Skeletal muscle satellite cell (primary cell): Measurements from ENCODE around the gene ARHGEF12.

Source experiments
- H3K27me3 ChIP-seq: 2 replicates; pipeline ENCODE4 v1.7.0; 2013; ENCODE audit warnings: low read length; ENCODE audit not compliant: control insufficient read depth, insufficient read depth
- H3K36me3 ChIP-seq: 2 replicates; pipeline ENCODE4 v1.7.0; 2013; ENCODE audit warnings: mild to moderate bottlenecking, control low read depth, low read length; ENCODE audit not compliant: insufficient read depth
- H3K4me1 ChIP-seq: 2 replicates; pipeline ENCODE4 v1.7.0; 2013; ENCODE audit warnings: low read length; ENCODE audit not compliant: control insufficient read depth, insufficient read depth
- H3K4me2 ChIP-seq: 2 replicates; pipeline ENCODE4 v1.7.0; 2013; ENCODE audit warnings: mild to moderate bottlenecking, low read length
- H3K4me3 ChIP-seq: 2 replicates; pipeline ENCODE4 v1.7.0; 2013; ENCODE audit warnings: low read length
- H3K9ac ChIP-seq: 2 replicates; pipeline ENCODE4 v1.7.0; 2013; ENCODE audit warnings: mild to moderate bottlenecking, low read depth, low read length, moderate library complexity
- H3K9me3 ChIP-seq: replicated peaks from 2 replicates; pipeline ENCODE4 v1.7.0; 2013; ENCODE audit warnings: mild to moderate bottlenecking, control low read depth, low read length

ARHGEF12 gene

GRCh38 chr11:120524536-120525085, 188.4 kb downstream of the ARHGEF12 start:
- H3K36me3 ChIP-seq, result no peaks in the 10 kb centered on the region
- no peak overlapping the region for H3K4me2 ChIP-seq
- no peak overlapping the region for H3K9ac ChIP-seq
- no peak overlapping the region for H3K4me3 ChIP-seq
- no peaks in the 10 kb centered on the region for H3K4me1 ChIP-seq
- H3K9me3 ChIP-seq, result no peaks in the 10 kb centered on the region
- peaks cover 35% of the 10 kb centered on the region for H3K27me3 ChIP-seq

GRCh38 chr11:120525261-120526171, 189.3 kb downstream of the ARHGEF12 start:
- Histone ChIP-seq H3K36me3 (no peaks in the 10 kb centered on the region), H3K27me3 (peaks cover 42% of the 10 kb centered on the region), H3K9ac (no peak overlapping the region)

GRCh38 chr11:120526241-120526640, 190.0 kb downstream of the ARHGEF12 start:
- H3K4me2 ChIP-seq, result no peak overlapping the region
- no peaks in the 10 kb centered on the region for H3K36me3 ChIP-seq
- no peak overlapping the region for H3K9ac ChIP-seq
- H3K4me1 ChIP-seq, result no peaks in the 10 kb centered on the region
- no peak overlapping the region for H3K4me3 ChIP-seq
- H3K9me3 ChIP-seq, result no peaks in the 10 kb centered on the region
- peaks cover 48% of the 10 kb centered on the region for H3K27me3 ChIP-seq

More at GRCh38 chr11:120525261-120526171, 189.3 kb downstream of the ARHGEF12 start:
- Histone ChIP-seq H3K4me3 (no peak overlapping the region), H3K4me2 (no peak overlapping the region), H3K9me3 (no peaks in the 10 kb centered on the region), H3K4me1 (no peaks in the 10 kb centered on the region)

- Histone ChIP-seq H3K9me3 (no peaks in the 10 kb centered on the region), H3K4me2 (no peak overlapping the region), H3K4me1 (no peaks in the 10 kb centered on the region), H3K9ac (no peak overlapping the region), H3K4me3 (no peak overlapping the region), H3K27me3 (peaks cover 50% of the 10 kb centered on the region), H3K36me3 (no peaks in the 10 kb centered on the region)
Observed at GRCh38 chr11:120527111-120527761, 191.0 kb downstream of the ARHGEF12 start.

- Histone ChIP-seq H3K4me1 (peaks cover 5% of the 10 kb centered on the region), H3K9me3 (no peaks in the 10 kb centered on the region), H3K4me2 (no peak overlapping the region), H3K36me3 (no peaks in the 10 kb centered on the region), H3K27me3 (peaks cover 44% of the 10 kb centered on the region), H3K9ac (no peak overlapping the region), H3K4me3 (no peak overlapping the region)
Observed at GRCh38 chr11:120528749-120529148, 192.5 kb downstream of the ARHGEF12 start.

GRCh38 chr11:120529214-120529613, 193.0 kb downstream of the ARHGEF12 start:
- Histone ChIP-seq H3K27me3 (peaks cover 44% of the 10 kb centered on the region), H3K4me3 (no peak overlapping the region), H3K36me3 (no peaks in the 10 kb centered on the region), H3K4me2 (no peak overlapping the region), H3K9ac (no peak overlapping the region), H3K9me3 (no peaks in the 10 kb centered on the region), H3K4me1 (peaks cover 5% of the 10 kb centered on the region)

- H3K4me2 ChIP-seq, result no peak overlapping the region
- peaks cover 5% of the 10 kb centered on the region for H3K4me1 ChIP-seq
- H3K27me3 ChIP-seq, result peaks cover 44% of the 10 kb centered on the region
- no peak overlapping the region for H3K4me3 ChIP-seq
- no peaks in the 10 kb centered on the region for H3K9me3 ChIP-seq
- H3K9ac ChIP-seq, result no peak overlapping the region
- no peaks in the 10 kb centered on the region for H3K36me3 ChIP-seq
Observed at GRCh38 chr11:120529911-120530310, 193.7 kb downstream of the ARHGEF12 start.

- H3K4me2 ChIP-seq, result peak overlapping the region; percentile 21
- no peak overlapping the region for H3K9ac ChIP-seq
- no peaks in the 10 kb centered on the region for H3K36me3 ChIP-seq
- H3K27me3 ChIP-seq, result peaks cover 45% of the 10 kb centered on the region
- no peak overlapping the region for H3K4me3 ChIP-seq
- no peaks in the 10 kb centered on the region for H3K9me3 ChIP-seq
- peaks cover 5% of the 10 kb centered on the region for H3K4me1 ChIP-seq
Observed at GRCh38 chr11:120532082-120532831, 196.0 kb downstream of the ARHGEF12 start.

GRCh38 chr11:120532832-120533196, 196.6 kb downstream of the ARHGEF12 start:
- Histone ChIP-seq H3K9me3 (no peaks in the 10 kb centered on the region), H3K9ac (no peak overlapping the region), H3K4me2 (peak overlapping the region; percentile 9), H3K27me3 (peaks cover 41% of the 10 kb centered on the region), H3K4me1 (peaks cover 5% of the 10 kb centered on the region), H3K36me3 (no peaks in the 10 kb centered on the region), H3K4me3 (no peak overlapping the region)

GRCh38 chr11:120536091-120536796, 200.0 kb downstream of the ARHGEF12 start:
- H3K27me3 ChIP-seq, result peaks cover 23% of the 10 kb centered on the region
- H3K4me1 ChIP-seq, result peaks cover 5% of the 10 kb centered on the region
- H3K9me3 ChIP-seq, result no peaks in the 10 kb centered on the region
- no peaks in the 10 kb centered on the region for H3K36me3 ChIP-seq
- H3K4me3 ChIP-seq, result no peak overlapping the region
- H3K4me2 ChIP-seq, result no peak overlapping the region
- H3K9ac ChIP-seq, result no peak overlapping the region

- no peaks in the 10 kb centered on the region for H3K9me3 ChIP-seq
- H3K4me1 ChIP-seq, result peaks cover 5% of the 10 kb centered on the region
- H3K4me2 ChIP-seq, result no peak overlapping the region
- no peaks in the 10 kb centered on the region for H3K36me3 ChIP-seq
- H3K27me3 ChIP-seq, result peaks cover 21% of the 10 kb centered on the region
- no peak overlapping the region for H3K4me3 ChIP-seq
- H3K9ac ChIP-seq, result no peak overlapping the region
Observed at GRCh38 chr11:120536797-120537169, 200.6 kb downstream of the ARHGEF12 start.
